KMS-11 (cell line): Measurements from ENCODE around the gene PAEP.

Experiments
- H2AFZ ChIP-seq: fragments of 200-600 bp; sonication (generic); 2 replicates; pipeline ENCODE4 v1.6.1; 2016; ENCODE audit warnings: antibody characterized with exemption, mixed run types, low read depth
- H3K27ac ChIP-seq: fragments of 200-600 bp; sonication (generic); 2 replicates; pipeline ENCODE4 v1.6.1; 2016; ENCODE audit warnings: mild to moderate bottlenecking, mixed run types
- H3K27me3 ChIP-seq: fragments of 200-600 bp; sonication (generic); 2 replicates; pipeline ENCODE4 v1.6.1; 2017; ENCODE audit warnings: mild to moderate bottlenecking, low read depth, mixed run types, moderate library complexity; ENCODE audit not compliant: insufficient read depth
- H3K36me3 ChIP-seq: fragments of 200-600 bp; sonication (generic); 2 replicates; pipeline ENCODE4 v1.6.1; 2017; ENCODE audit warnings: mild to moderate bottlenecking, mixed run types; ENCODE audit not compliant: insufficient read depth
- H3K4me1 ChIP-seq: fragments of 200-600 bp; sonication (generic); 2 replicates; pipeline ENCODE4 v1.6.1; 2016; ENCODE audit warnings: mild to moderate bottlenecking, low read depth, mixed run types; ENCODE audit not compliant: poor library complexity, severe bottlenecking
- H3K4me2 ChIP-seq: fragments of 200-600 bp; sonication (generic); 2 replicates; pipeline ENCODE4 v1.7.0; 2016; ENCODE audit warnings: mild to moderate bottlenecking, mixed run types
- H3K4me3 ChIP-seq: fragments of 200-600 bp; sonication (generic); IDR thresholded peaks from 2 replicates; pipeline ENCODE4 v1.6.1; 2017; ENCODE audit warnings: low read depth, low read length, mixed read lengths; ENCODE audit not compliant: insufficient read depth
- H3K79me2 ChIP-seq: fragments of 200-600 bp; sonication (generic); 2 replicates; pipeline ENCODE4 v1.6.1; 2016; ENCODE audit warnings: low read depth, mixed run types; ENCODE audit not compliant: insufficient read depth
- H3K9ac ChIP-seq: fragments of 200-600 bp; sonication (generic); 2 replicates; pipeline ENCODE4 v1.6.1; 2016; ENCODE audit warnings: mild to moderate bottlenecking, mixed run types
- H4K20me1 ChIP-seq: fragments of 200-600 bp; sonication (generic); 2 replicates; pipeline ENCODE4 v1.6.1; 2016; ENCODE audit warnings: mild to moderate bottlenecking, mixed run types; ENCODE audit not compliant: insufficient read depth
- TF ChIP-seq, protein P1 (sequence below): fragments of 200-600 bp; sonication (generic); conservative IDR thresholded peaks from 2 replicates; pipeline ENCODE4 v1.6.1; 2017; ENCODE audit warnings: low read depth, mild to moderate bottlenecking, antibody characterized with exemption, low read length, moderate library complexity, mixed read lengths

The PAEP gene

GRCh38 chr9:135519179-135519971 lies 42.2 kb upstream of the PAEP start:
- TF ChIP-seq, protein P1, sequence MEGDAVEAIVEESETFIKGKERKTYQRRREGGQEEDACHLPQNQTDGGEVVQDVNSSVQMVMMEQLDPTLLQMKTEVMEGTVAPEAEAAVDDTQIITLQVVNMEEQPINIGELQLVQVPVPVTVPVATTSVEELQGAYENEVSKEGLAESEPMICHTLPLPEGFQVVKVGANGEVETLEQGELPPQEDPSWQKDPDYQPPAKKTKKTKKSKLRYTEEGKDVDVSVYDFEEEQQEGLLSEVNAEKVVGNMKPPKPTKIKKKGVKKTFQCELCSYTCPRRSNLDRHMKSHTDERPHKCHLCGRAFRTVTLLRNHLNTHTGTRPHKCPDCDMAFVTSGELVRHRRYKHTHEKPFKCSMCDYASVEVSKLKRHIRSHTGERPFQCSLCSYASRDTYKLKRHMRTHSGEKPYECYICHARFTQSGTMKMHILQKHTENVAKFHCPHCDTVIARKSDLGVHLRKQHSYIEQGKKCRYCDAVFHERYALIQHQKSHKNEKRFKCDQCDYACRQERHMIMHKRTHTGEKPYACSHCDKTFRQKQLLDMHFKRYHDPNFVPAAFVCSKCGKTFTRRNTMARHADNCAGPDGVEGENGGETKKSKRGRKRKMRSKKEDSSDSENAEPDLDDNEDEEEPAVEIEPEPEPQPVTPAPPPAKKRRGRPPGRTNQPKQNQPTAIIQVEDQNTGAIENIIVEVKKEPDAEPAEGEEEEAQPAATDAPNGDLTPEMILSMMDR: no peak
- H2AFZ ChIP-seq: no peak overlapping the region
- no peaks in the 10 kb centered on the region for H3K4me1 ChIP-seq
- H4K20me1 ChIP-seq: no peaks in the 10 kb centered on the region
- no peak overlapping the region for H3K9ac ChIP-seq
- no peaks in the 10 kb centered on the region for H3K79me2 ChIP-seq
- H3K27ac ChIP-seq: no peak overlapping the region
- peaks cover 80% of the 10 kb centered on the region for H3K27me3 ChIP-seq
- no peak overlapping the region for H3K4me2 ChIP-seq
- H3K36me3 ChIP-seq: no peaks in the 10 kb centered on the region
- H3K4me3 ChIP-seq: no peak overlapping the region

- Histone ChIP-seq H4K20me1 (no peaks in the 10 kb centered on the region), H3K9ac (no peak within 1 kb of the TSS), H3K4me3 (no peak within 1 kb of the TSS), H3K36me3 (no peaks in the 10 kb centered on the region), H3K79me2 (no peaks in the 10 kb centered on the region), H3K27ac (no peak within 1 kb of the TSS), H2AFZ (no peak within 1 kb of the TSS), H3K4me2 (no peak within 1 kb of the TSS), H3K27me3 (peaks cover 72% of the 10 kb centered on the region), H3K4me1 (no peaks in the 10 kb centered on the region)
- TF ChIP-seq, protein P1: no peak
Measured at GRCh38 chr9:135520916-135521607, 40.5 kb upstream of the PAEP start, which contains the start of gene LCN1. LCN1 (plus strand) TSS chr9:135521440; CDS start chr9:135521498, 58 bp downstream.

GRCh38 chr9:135521608-135522095 lies 39.9 kb upstream of the PAEP start:
- Histone ChIP-seq H3K4me3 (no peak overlapping the region), H3K4me2 (no peak overlapping the region), H3K27me3 (peaks cover 67% of the 10 kb centered on the region), H3K27ac (no peak overlapping the region), H2AFZ (no peak overlapping the region), H3K9ac (no peak overlapping the region), H3K36me3 (no peaks in the 10 kb centered on the region), H3K79me2 (no peaks in the 10 kb centered on the region), H3K4me1 (no peaks in the 10 kb centered on the region), H4K20me1 (no peaks in the 10 kb centered on the region)
- TF ChIP-seq, protein P1: no peak

DNA sequence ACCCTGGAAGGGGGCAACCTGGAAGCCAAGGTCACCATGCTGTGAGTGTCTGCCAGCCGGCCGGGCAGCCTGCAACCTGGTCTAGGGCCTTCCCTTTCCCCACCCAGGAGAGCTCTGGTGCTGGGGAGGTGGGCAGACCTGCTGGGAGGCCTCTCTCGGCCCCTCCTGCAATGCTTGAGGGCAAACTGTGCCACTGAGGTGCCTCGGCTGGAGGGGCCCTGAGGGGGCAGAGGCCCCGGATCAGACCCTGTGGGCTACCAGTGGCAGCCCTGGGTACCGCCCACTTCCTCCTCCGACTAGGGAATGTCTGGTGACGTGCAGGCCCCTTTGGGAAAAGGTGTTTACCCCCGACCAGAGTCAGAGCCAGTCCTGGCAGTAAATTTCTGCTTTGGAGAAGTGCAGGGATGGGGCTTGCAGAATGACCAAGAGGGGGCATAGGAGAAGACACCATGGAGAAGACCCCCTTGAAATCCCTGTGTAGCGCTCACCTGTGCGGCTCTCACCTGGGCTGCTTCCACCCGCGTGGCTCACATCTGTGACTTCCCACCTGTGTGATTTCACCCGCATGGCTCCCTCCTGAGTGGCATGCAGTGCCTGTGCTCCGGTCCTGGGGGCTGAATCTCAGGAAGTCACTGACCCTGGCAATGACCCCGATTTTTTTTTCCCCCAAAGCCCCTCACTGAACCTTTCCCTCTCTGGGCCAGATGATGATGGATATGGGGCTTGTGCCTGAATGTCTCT lies 39.2 kb upstream of the PAEP start:
- Histone ChIP-seq H3K79me2 (no peaks in the 10 kb centered on the region), H2AFZ (no peak overlapping the region), H3K4me2 (no peak overlapping the region), H4K20me1 (no peaks in the 10 kb centered on the region), H3K27ac (no peak overlapping the region), H3K4me3 (no peak overlapping the region), H3K27me3 (peaks cover 60% of the 10 kb centered on the region), H3K9ac (no peak overlapping the region), H3K4me1 (no peaks in the 10 kb centered on the region), H3K36me3 (no peaks in the 10 kb centered on the region)
- TF ChIP-seq, protein P1: no peak
